KOPT-K1 (cell line): ENCODE results near the gene KLHL11.
"Not testable (repeated sequence)": the region's sequence is repeated elsewhere in the genome, so short reads cannot be mapped to it uniquely, and the experiment has no call there.

Source experiments
- H3K27ac ChIP-seq: fragments of 200-600 bp; sonication (generic); 2 replicates; pipeline ENCODE4 v1.5.1; 2016; ENCODE audit warnings: antibody characterized with exemption, mild to moderate bottlenecking, low read depth, low read length; ENCODE audit not compliant: poor library complexity, severe bottlenecking
- H3K36me3 ChIP-seq: fragments of 200-600 bp; sonication (generic); 2 replicates; pipeline ENCODE4 v1.5.1; 2017; ENCODE audit warnings: antibody characterized with exemption, mild to moderate bottlenecking, low read length, moderate library complexity; ENCODE audit not compliant: insufficient read depth
- H3K9me3 ChIP-seq: fragments of 200-600 bp; sonication (generic); 2 replicates; pipeline ENCODE4 v1.5.1; 2017; ENCODE audit warnings: antibody characterized with exemption, low read length, mild to moderate bottlenecking; ENCODE audit not compliant: insufficient read depth, poor library complexity, severe bottlenecking

Gene KLHL11

DNA sequence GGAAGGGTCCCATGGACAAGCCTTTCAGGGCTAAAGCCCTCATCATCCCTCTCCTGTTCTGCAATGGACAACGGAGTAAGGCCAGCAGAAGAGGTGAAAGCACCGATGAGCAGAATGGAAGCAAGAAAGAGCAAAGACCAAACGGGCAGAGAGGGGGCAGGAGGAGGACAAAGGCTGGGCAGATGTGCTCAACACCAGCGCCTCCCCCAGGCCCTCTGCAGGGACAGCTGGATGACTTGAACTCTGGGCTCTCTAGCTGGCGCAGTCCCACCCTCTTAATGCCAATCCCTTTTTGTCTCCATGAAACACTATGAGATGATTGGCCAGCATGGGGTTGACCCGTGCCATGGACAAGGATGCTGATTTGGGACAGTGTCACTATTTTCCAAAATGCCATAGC lies 31.5 kb upstream of the KLHL11 start:
- H3K9me3 ChIP-seq = no peaks in the 10 kb centered on the region
- H3K36me3 ChIP-seq = peaks cover 99% of the 10 kb centered on the region
- no peak overlapping the region for H3K27ac ChIP-seq

DNA sequence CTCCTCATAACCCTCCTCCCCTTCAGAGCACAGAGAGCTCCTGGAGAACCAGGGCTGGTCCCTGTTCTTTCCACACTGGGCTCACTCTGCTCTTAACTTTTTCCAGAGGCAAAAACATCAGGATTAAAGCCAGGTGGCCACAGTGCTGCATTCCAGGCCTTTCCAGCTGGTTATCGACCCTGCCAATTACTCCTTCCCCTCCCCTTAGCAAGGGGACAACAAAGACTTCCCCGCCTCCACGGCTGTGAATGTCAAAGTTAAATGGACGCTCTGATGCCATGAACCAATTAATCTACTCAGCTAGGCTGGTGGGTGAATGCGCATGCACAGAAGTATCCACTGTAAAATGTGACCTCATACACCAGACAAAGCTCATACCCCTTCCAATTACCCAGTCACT lies 30.4 kb upstream of the KLHL11 start:
- Histone ChIP-seq H3K9me3 (no peaks in the 10 kb centered on the region), H3K36me3 (peaks cover 99% of the 10 kb centered on the region), H3K27ac (no peak overlapping the region)

DNA sequence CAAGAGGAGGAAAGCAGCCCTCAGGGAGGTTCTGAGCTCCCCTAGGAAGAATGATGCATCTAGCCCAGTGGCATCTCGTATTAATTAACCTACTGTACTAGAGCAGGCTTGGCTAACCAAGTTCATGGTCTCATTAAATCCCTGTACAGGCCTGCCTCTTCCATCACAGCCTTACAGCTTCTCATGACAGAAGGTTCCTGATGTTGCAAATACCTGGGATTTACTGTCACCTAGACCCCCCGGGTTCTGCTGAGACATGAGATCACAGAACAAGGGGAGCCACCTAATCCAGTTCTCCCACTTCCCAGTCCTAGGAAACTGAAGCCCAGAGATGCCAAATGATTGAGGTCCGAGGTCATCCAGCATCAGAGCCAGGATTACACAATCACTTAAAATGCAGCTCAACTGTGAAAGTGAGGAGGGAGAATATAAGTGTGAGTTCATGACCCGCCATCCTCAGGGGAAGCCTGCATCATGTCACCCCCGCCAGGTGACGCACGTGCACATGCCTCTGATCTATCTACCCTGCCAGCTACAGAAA lies 29.6 kb upstream of the KLHL11 start:
- H3K27ac ChIP-seq = no peak overlapping the region
- H3K36me3 ChIP-seq = peaks cover 97% of the 10 kb centered on the region
- no peaks in the 10 kb centered on the region for H3K9me3 ChIP-seq

DNA sequence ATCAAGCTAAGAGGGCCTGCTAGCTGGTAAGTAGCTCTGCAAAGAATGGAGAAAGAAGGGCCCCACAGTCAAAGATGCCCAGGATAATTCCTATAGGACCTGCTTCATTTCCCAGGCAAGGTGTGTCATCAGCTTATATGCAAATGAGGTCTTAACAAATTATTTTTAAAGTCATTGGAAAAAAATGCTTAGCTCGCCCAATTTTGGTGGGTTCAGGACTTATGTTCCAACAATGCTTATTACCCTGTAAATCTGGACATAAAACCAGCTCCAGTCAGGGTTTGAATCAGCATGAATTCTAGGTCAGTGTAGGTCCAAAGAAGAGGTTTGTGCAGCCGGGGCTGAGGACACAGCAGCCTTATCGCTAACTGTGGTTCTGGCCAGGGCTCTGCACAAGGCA lies 28.2 kb upstream of the KLHL11 start:
- H3K27ac ChIP-seq = no peak overlapping the region
- no peaks in the 10 kb centered on the region for H3K9me3 ChIP-seq
- peaks cover 97% of the 10 kb centered on the region for H3K36me3 ChIP-seq

DNA sequence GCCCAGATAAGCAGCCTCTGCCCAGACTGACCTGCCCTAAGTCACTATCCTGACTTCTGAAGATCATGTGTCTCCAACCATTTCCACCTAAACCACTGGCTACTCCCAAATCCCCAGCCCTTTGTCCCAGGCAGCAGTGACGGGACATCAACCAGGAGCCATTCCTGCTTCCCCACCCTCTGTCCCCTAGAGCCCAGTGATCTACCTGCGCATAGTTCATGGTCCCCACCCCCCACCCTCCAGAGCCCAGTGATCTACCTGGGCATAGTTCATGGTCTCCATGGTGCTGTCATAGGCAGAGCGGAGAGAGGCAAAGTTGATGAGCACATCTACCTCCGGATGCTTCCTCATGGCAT lies 26.8 kb upstream of the KLHL11 start:
- H3K27ac ChIP-seq = no peak overlapping the region
- H3K9me3 ChIP-seq = no peaks in the 10 kb centered on the region
- H3K36me3 ChIP-seq = peaks cover 97% of the 10 kb centered on the region

DNA sequence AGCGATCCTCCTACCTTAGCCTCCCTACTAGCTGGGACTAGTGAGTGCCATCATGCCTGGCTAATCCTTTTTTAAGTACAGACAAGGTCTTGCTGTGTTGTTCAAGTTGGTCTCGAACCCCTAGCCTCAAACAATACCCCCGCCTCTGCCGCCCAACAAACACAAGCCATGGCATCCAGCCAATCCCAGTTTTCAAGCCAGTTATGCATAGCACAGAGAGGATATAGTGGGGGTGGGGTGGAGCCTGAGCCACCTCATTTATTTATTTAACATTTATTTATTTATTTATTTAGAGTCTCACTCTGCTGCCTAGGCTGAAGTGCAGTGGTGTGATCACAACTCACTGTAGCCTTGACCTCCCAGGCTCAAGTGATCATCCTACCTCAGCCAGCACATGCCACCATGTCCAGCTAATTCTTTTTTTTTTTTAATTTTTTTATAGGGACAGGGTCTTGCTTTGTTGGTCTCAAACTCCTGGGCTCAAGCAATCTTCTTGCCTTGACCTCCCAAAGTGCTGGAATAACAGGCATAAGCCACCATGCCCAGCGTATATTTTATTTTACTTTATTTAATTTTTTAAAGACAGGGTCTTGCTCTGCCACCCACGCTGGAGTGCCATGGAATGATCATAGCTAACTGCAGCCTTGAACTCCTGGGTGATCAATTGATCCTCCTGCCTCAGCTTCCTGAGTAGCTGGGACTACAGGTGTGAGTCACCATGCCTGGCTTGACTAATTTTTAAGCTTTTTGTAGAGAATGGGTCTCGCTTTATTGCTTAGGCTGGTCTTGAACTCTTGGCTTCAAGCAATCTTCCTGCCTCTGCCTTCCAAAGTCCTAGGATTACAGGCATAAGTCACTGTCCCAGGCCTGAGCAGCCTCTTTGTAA lies 26.2 kb upstream of the KLHL11 start:
- peaks cover 97% of the 10 kb centered on the region for H3K36me3 ChIP-seq
- no peaks in the 10 kb centered on the region for H3K9me3 ChIP-seq
- H3K27ac ChIP-seq = no peak overlapping the region

DNA sequence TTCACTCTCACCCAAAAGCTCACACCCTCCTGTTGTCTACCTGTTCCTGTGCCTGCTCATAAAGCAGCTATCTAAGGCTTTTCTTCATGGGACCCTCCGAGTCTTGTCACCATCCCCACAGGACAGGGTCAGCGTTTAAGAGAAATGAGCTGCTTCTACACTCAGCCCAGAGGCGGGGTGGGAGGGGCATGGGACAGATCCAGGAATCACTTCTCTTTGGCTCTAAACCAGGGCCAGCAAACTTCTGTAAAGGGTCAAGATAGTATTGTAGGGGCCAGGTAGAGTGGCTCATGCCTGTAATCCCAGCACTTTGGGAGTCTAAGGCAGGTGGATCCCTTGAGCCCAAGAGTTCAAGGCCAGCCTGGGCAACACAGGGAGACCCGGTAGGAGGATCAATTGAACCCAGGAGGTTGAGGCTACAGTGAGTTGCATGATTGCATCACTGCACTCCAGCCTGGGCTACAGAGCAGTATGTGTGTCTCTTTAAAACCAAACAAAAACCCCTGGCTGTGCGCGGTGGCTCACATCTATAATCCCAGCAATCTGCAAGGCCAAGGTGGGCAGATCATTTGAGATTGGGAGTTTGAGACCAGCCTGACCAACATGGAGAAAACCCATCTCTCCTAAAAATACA lies 23.2 kb upstream of the KLHL11 start:
- Histone ChIP-seq H3K9me3 (no peaks in the 10 kb centered on the region), H3K27ac (no peak overlapping the region), H3K36me3 (peaks cover 97% of the 10 kb centered on the region)

DNA sequence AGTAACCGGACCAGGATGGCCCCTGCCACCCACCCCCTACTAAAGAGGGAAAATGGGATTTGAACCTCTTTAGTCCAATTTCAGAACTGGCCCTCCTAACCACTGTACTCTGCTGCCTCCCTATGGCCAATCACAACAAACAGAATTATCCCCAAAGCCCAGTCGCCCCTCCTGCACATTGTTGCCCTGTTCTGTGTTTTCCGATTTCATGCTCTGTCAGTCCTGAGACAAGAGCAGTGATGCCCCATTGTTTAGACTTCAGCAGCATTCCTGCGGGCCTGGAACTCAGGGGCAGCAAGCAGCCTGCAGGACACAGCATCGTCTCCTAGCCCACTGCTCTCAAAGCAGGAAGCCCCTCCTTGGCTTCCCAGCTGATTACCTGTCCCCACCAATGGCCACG lies 20.5 kb upstream of the KLHL11 start:
- peaks cover 97% of the 10 kb centered on the region for H3K36me3 ChIP-seq
- H3K9me3 ChIP-seq = no peaks in the 10 kb centered on the region
- no peak overlapping the region for H3K27ac ChIP-seq

DNA sequence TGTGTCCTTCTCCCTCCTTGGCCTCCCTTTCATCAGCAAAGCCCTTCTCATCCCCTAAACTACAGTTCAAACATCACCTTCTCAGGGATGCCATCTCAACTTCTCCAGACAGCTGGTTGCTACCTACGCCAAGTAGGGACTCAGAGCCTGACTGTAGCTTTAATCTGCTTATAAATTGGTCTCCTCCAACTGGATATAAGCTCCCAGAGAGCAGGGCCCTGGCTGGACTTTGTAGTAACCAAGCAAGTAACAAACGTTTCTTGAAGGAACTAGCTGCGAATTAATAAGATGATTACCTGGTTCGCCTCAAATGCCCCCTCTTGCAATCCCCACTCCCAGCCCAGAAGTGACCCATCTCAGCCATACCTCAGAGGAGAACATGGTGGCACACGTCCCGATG lies 17.5 kb upstream of the KLHL11 start:
- H3K36me3 ChIP-seq = peaks cover 100% of the 10 kb centered on the region

DNA sequence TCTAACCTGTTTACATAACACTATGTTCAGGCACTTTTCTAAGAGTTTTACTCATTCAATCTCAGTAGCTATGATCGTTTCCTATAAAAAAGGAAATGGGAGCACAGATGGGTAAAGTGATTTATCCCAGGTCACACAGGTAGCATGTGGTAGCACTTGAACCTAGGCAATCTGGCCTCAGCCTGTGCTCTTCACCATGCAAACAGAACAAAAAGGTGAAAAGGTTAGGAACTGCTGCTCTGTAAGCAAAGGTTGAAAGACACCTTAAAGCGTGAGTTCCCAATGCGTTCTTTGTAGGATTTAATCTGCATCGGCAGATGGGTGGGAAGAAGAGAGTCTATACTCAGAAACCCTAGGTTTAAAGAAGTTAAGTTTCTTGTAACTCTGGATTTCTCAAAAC lies 14.9 kb upstream of the KLHL11 start:
- Histone ChIP-seq H3K36me3 (peaks cover 87% of the 10 kb centered on the region), H3K9me3 (no peaks in the 10 kb centered on the region), H3K27ac (no peak overlapping the region)

More for the DNA sequence above, 17.5 kb upstream of the KLHL11 start:
- no peak overlapping the region for H3K27ac ChIP-seq
- H3K9me3 ChIP-seq = no peaks in the 10 kb centered on the region

DNA sequence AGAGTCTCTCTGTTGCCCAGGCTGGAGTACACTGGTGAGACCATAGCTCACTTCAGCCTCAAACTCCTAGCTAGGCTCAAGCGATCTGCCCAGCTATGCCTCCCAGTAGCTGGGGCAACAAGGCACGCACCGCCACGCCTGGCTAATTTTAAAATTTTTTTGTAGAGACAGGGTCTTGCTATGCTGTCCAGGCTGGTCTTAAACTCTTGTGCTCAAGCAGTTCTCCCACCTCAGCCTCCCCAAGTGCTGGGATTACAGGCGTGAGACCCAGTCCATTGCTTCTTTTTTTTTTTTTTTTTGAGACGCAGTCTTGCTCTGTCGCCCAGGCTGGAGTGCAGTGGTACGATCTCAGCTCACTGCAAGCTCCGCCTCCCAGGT lies 9.1 kb upstream of the KLHL11 start:
- not testable (repeated sequence) for H3K27ac ChIP-seq, H3K9me3 ChIP-seq
- peaks cover 87% of the 10 kb centered on the region for H3K36me3 ChIP-seq

DNA sequence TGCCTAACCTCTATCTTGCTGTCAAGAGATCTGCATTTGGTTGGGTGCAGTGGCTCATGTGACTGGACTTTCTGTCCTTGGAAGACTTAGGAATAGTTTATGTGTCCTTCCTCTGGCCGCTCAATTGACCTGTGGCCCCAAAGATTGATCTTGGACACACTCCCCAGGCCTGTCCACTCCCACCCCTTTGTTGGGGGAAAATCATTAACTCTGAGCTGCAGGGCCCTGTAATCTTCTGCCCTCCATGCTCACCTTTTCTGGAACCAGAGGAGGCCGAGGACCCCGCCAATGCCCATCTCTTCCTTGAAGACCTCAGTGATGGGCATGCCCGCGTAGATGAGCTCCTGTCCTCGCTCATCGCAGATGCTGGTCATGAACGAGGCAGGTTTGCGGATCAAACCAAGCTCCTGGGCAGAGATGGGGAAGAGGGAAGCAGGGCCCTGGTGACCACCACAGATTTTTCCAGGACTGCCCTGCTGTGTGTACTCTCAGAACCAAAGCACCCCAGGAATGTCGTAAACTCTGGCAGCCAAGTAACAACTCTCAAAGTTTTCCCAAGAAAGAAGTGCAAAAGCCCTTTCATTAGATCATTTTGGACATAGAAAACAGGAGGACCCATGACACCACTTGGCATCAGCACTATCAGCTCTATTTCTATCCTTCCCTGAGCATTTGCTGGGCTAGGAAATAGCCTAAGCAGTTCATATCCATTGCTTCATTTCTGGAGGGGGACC lies 8.5 kb upstream of the KLHL11 start:
- Histone ChIP-seq H3K9me3 (no peaks in the 10 kb centered on the region), H3K36me3 (peaks cover 87% of the 10 kb centered on the region), H3K27ac (no peak overlapping the region)

DNA sequence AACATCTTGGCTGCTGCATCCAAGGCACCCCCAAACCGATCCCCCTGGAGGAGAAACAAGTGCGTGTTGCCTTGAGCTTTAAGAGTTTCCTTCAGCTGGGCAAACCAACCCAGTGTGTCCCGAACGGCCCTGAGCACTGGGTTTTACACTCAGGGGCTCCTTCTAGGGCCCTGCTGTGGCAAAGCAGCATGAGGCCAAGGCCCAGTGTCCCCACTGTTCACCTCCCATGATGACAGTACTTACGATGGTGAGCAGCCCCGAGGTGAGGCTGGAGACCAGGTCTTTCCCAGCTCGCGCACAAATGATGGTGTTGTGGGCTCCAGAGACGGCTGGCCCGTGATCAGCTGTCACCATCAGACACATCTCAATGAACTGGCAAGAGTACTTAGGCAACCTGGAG lies 6.6 kb upstream of the KLHL11 start:
- peaks cover 85% of the 10 kb centered on the region for H3K36me3 ChIP-seq
- H3K27ac ChIP-seq = no peak overlapping the region

DNA sequence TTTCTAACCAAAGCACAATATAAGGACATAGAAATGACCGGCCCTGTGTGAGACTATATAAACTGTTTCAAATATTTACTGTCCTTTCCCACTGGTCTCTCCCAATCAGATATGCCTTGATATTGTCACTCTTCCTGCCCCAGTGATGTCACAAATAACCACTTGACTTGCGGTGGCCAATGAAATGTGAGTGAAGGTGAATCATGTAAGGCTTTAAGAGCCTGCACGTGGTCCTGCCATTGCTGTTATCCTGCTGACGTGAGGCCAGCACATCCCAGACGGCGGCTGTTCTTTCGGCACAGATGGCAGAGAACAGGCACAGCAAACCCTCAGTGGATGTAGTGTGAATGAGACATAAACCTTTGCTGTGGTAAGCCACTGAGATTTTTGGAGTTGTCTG lies 5.4 kb upstream of the KLHL11 start:
- Histone ChIP-seq H3K9me3 (no peaks in the 10 kb centered on the region), H3K36me3 (peaks cover 87% of the 10 kb centered on the region), H3K27ac (no peak overlapping the region)

More for the DNA sequence above, 6.6 kb upstream of the KLHL11 start:
- H3K9me3 ChIP-seq = no peaks in the 10 kb centered on the region

DNA sequence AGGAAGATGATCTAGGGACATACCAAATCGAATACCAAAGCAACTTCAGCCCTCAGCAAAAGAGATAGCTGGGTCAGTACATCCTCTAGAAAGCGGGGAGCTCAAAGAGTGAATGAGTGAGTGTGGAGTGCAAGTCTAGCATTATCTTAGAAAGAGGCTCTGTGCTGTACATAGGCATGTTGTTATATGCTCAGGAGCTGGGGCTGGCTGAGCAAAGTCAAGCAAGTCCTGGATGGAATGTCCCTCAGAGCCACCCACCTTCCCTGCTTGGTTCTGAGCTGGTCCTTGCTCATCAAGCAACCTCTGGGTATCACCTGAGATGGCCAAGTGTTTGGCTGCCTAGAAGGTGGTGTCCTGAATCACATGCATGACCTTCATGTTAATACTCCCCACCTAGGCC lies 4.9 kb upstream of the KLHL11 start:
- Histone ChIP-seq H3K27ac (no peak overlapping the region), H3K36me3 (peaks cover 85% of the 10 kb centered on the region), H3K9me3 (no peaks in the 10 kb centered on the region)
